Measurements from ENCODE around the gene DCXR. TPM values are rescaled to one million over a fixed set of nuclear protein-coding genes. Genes with fewer than 3 reads are reported as not detected.

DCXR gene
- total and polyA plus RNA-seq, 2 of the 13 experiments (the other 11 are each of a cell fraction or from before 2014, with no cell fraction given), result 287 to 311 TPM

DNA sequence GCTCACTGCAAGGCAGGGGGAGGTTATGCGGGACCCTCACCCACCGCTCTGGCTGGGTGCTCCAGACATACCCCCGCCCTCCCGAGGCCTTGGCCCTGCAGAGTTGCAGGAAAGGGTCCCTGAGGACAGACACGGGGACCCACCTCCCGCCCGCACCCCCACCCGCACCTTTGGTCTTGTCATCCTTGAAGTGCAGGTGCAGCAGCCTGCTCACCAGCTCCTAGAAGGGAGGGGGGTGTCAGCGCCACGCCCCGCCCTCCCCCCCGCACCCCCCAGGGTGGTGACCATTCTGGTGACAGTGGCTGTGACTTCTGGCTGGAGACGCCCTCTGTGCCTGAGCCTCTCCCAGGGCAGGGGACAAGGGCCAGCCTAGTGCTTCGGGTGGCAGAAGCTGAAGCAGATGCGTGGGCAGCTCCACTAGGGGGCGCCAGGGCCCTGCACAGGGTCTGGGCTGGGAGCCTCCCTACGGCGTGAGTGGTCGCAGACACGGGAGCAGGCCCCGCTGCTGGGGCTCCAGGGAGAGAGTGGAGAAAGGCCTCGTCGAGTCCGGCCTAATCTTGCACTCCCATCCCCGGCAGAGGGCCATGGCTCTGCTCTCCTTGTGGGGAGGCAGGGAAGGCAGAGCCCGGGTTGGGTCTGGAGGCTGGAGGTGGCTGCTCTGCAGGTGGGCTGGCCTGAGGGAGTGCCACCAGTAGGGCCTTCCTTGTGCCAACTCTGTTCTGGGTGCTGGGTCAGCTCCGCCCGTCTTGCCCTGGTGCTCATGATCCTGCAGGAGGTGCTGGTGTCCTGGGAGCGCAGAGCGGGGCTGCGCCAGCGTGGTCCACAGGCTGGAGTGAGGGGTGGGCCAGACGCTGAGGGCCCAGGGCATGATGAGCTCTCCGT lies 17.6 kb downstream of the DCXR start (continued):
- TF ChIP-seq MAZ (IDR thresholded peaks at IDR 0.05; ENCODE audit: borderline replicate concordance, low read depth, low read length) (peak; percentile 12; the same call in 1 of the 2 replicates), MAZ (CRISPR knock-in tag; IDR thresholded peaks at IDR 0.05; ENCODE audit: low read depth) (peak; percentile 48; the same call in 1 of the 2 replicates), ZFP62 (CRISPR knock-in tag; IDR thresholded peaks at IDR 0.05) (no peak), ZNF577 (CRISPR knock-in tag; IDR thresholded peaks at IDR 0.05; ENCODE audit: borderline replicate concordance, low read depth) (no peak), ZNF383 (CRISPR knock-in tag; IDR thresholded peaks at IDR 0.05; ENCODE audit: borderline replicate concordance) (no peak), ARID2 (CRISPR knock-in tag; IDR thresholded peaks at IDR 0.05; ENCODE audit: borderline replicate concordance) (no peak), MXI1 (IDR thresholded peaks at IDR 0.05; ENCODE audit: borderline replicate concordance, low read depth, low read length) (0 out of 3 replicates have a peak, but pooled peaks have one; percentile 44), PHF5A (CRISPR knock-in tag; IDR thresholded peaks at IDR 0.05; ENCODE audit: low read depth, unreplicated experiment) (peak; percentile 14), ZNF232 (CRISPR knock-in tag; IDR thresholded peaks at IDR 0.05; ENCODE audit: borderline replicate concordance) (no peak)
- TF ChIP-seq, protein P1, sequence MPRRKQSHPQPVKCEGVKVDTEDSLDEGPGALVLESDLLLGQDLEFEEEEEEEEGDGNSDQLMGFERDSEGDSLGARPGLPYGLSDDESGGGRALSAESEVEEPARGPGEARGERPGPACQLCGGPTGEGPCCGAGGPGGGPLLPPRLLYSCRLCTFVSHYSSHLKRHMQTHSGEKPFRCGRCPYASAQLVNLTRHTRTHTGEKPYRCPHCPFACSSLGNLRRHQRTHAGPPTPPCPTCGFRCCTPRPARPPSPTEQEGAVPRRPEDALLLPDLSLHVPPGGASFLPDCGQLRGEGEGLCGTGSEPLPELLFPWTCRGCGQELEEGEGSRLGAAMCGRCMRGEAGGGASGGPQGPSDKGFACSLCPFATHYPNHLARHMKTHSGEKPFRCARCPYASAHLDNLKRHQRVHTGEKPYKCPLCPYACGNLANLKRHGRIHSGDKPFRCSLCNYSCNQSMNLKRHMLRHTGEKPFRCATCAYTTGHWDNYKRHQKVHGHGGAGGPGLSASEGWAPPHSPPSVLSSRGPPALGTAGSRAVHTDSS (CRISPR knock-in tag; conservative IDR thresholded peaks at IDR 0.05), result no peak
- TF ChIP-seq, protein P2, sequence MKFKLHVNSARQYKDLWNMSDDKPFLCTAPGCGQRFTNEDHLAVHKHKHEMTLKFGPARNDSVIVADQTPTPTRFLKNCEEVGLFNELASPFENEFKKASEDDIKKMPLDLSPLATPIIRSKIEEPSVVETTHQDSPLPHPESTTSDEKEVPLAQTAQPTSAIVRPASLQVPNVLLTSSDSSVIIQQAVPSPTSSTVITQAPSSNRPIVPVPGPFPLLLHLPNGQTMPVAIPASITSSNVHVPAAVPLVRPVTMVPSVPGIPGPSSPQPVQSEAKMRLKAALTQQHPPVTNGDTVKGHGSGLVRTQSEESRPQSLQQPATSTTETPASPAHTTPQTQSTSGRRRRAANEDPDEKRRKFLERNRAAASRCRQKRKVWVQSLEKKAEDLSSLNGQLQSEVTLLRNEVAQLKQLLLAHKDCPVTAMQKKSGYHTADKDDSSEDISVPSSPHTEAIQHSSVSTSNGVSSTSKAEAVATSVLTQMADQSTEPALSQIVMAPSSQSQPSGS (CRISPR knock-in tag; IDR thresholded peaks at IDR 0.05), result peak; percentile 59; the same call in 1 of the 2 replicates
- TF ChIP-seq, protein P3, sequence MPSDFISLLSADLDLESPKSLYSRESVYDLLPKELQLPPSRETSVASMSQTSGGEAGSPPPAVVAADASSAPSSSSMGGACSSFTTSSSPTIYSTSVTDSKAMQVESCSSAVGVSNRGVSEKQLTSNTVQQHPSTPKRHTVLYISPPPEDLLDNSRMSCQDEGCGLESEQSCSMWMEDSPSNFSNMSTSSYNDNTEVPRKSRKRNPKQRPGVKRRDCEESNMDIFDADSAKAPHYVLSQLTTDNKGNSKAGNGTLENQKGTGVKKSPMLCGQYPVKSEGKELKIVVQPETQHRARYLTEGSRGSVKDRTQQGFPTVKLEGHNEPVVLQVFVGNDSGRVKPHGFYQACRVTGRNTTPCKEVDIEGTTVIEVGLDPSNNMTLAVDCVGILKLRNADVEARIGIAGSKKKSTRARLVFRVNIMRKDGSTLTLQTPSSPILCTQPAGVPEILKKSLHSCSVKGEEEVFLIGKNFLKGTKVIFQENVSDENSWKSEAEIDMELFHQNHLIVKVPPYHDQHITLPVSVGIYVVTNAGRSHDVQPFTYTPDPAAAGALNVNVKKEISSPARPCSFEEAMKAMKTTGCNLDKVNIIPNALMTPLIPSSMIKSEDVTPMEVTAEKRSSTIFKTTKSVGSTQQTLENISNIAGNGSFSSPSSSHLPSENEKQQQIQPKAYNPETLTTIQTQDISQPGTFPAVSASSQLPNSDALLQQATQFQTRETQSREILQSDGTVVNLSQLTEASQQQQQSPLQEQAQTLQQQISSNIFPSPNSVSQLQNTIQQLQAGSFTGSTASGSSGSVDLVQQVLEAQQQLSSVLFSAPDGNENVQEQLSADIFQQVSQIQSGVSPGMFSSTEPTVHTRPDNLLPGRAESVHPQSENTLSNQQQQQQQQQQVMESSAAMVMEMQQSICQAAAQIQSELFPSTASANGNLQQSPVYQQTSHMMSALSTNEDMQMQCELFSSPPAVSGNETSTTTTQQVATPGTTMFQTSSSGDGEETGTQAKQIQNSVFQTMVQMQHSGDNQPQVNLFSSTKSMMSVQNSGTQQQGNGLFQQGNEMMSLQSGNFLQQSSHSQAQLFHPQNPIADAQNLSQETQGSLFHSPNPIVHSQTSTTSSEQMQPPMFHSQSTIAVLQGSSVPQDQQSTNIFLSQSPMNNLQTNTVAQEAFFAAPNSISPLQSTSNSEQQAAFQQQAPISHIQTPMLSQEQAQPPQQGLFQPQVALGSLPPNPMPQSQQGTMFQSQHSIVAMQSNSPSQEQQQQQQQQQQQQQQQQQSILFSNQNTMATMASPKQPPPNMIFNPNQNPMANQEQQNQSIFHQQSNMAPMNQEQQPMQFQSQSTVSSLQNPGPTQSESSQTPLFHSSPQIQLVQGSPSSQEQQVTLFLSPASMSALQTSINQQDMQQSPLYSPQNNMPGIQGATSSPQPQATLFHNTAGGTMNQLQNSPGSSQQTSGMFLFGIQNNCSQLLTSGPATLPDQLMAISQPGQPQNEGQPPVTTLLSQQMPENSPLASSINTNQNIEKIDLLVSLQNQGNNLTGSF (CRISPR knock-in tag; IDR thresholded peaks at IDR 0.05), result 0 out of 2 replicates have a peak, but pooled peaks have one; percentile 59
- TF ChIP-seq, protein P4, sequence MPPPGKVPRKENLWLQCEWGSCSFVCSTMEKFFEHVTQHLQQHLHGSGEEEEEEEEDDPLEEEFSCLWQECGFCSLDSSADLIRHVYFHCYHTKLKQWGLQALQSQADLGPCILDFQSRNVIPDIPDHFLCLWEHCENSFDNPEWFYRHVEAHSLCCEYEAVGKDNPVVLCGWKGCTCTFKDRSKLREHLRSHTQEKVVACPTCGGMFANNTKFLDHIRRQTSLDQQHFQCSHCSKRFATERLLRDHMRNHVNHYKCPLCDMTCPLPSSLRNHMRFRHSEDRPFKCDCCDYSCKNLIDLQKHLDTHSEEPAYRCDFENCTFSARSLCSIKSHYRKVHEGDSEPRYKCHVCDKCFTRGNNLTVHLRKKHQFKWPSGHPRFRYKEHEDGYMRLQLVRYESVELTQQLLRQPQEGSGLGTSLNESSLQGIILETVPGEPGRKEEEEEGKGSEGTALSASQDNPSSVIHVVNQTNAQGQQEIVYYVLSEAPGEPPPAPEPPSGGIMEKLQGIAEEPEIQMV (CRISPR knock-in tag; IDR thresholded peaks at IDR 0.05; ENCODE audit: low read depth), result no peak
- TF ChIP-seq, protein P5, sequence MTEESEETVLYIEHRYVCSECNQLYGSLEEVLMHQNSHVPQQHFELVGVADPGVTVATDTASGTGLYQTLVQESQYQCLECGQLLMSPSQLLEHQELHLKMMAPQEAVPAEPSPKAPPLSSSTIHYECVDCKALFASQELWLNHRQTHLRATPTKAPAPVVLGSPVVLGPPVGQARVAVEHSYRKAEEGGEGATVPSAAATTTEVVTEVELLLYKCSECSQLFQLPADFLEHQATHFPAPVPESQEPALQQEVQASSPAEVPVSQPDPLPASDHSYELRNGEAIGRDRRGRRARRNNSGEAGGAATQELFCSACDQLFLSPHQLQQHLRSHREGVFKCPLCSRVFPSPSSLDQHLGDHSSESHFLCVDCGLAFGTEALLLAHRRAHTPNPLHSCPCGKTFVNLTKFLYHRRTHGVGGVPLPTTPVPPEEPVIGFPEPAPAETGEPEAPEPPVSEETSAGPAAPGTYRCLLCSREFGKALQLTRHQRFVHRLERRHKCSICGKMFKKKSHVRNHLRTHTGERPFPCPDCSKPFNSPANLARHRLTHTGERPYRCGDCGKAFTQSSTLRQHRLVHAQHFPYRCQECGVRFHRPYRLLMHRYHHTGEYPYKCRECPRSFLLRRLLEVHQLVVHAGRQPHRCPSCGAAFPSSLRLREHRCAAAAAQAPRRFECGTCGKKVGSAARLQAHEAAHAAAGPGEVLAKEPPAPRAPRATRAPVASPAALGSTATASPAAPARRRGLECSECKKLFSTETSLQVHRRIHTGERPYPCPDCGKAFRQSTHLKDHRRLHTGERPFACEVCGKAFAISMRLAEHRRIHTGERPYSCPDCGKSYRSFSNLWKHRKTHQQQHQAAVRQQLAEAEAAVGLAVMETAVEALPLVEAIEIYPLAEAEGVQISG (CRISPR knock-in tag; IDR thresholded peaks at IDR 0.05), result no peak; the same call in 1 of the 2 replicates
